ENCODE measurements around the gene C1orf159.

DNA sequence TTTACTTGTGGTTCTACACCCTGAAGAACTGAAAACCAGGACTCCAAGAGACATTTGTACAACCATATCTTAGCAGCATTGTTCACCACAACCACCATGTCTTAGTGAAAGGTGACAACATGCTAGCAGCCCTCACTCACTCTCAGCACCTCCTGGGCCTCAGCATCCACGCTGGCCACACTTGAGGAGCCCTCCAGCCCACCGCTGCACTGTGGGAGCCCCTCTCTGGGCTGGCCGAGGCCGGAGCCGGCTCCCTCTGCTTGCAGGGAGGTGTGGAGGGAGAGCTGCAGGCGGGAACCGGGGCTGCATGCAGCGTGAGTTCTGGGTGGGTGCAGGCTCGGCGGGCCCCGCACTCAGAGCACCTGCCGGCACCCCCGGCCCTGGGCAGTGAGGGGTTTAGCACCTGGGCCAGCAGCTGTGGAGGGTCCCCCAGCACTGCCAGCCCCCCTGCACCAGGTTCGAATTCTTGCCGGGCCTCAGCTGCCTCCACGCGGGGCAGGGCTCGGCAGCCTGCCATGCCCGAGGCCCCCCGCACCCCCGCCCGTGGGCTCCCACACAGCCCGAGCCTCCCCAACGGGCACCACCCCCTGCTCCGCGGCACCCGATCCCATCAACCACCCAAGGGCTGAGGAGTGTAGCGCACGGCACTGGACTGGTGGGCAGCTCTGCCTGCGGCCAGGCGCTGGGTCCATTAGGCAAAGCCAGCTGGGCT is 9.2 kb downstream of the C1orf159 start:
- TF ChIP-seq RAD21 (IDR thresholded peaks at IDR 0.05) (no peak), GABPA (IDR thresholded peaks at IDR 0.05 in 1 of 2, conservative IDR thresholded peaks at IDR 0.05 in 1 of 2) (no peak), TAF1 (conservative IDR thresholded peaks at IDR 0.05) (no peak)

All from liver (tissue), 2 donors.